IPS-18a (cell line): Measurements from ENCODE around the gene RHEB.

ENCODE experiments used
- H3K27ac ChIP-seq: one replicate; pipeline ENCODE4 v1.5.1; 2013; ENCODE audit warnings: low read length
- H3K27me3 ChIP-seq: one replicate; pipeline ENCODE4 v1.6.1; 2013; ENCODE audit warnings: mild to moderate bottlenecking, low read length; ENCODE audit not compliant: control insufficient read depth, insufficient read depth
- H3K36me3 ChIP-seq: one replicate; pipeline ENCODE4 v1.6.1; 2013; ENCODE audit warnings: low read depth, low read length; ENCODE audit not compliant: control insufficient read depth
- H3K4me1 ChIP-seq: one replicate; pipeline ENCODE4 v1.6.1; 2013; ENCODE audit warnings: low read depth, low read length; ENCODE audit not compliant: control insufficient read depth
- H3K4me3 ChIP-seq: one replicate; pipeline ENCODE4 v1.5.1; 2013; ENCODE audit warnings: low read length
- H3K9ac ChIP-seq: one replicate; pipeline ENCODE4 v1.6.1; 2013; ENCODE audit warnings: mild to moderate bottlenecking, low read length, moderate library complexity
- H3K9me3 ChIP-seq: one replicate; pipeline ENCODE4 v1.6.1; 2013; ENCODE audit warnings: low read depth, low read length; ENCODE audit not compliant: control insufficient read depth

Gene RHEB

GRCh38 chr7:151461096-151461941 is 58.4 kb downstream of the RHEB start:
- Histone ChIP-seq H3K9me3 (peaks cover 8% of the 10 kb centered on the region), H3K4me1 (peaks cover 36% of the 10 kb centered on the region), H3K9ac (no peak overlapping the region), H3K27me3 (no peaks in the 10 kb centered on the region), H3K27ac (no peak overlapping the region), H3K4me3 (no peak overlapping the region), H3K36me3 (peaks cover 14% of the 10 kb centered on the region)

GRCh38 chr7:151460474-151460855 is 59.2 kb downstream of the RHEB start:
- Histone ChIP-seq H3K27me3 (no peaks in the 10 kb centered on the region), H3K36me3 (peaks cover 6% of the 10 kb centered on the region), H3K9me3 (peaks cover 8% of the 10 kb centered on the region), H3K27ac (no peak overlapping the region), H3K4me3 (no peak overlapping the region), H3K9ac (peak overlapping the region; percentile 26), H3K4me1 (peaks cover 45% of the 10 kb centered on the region)

DNA sequence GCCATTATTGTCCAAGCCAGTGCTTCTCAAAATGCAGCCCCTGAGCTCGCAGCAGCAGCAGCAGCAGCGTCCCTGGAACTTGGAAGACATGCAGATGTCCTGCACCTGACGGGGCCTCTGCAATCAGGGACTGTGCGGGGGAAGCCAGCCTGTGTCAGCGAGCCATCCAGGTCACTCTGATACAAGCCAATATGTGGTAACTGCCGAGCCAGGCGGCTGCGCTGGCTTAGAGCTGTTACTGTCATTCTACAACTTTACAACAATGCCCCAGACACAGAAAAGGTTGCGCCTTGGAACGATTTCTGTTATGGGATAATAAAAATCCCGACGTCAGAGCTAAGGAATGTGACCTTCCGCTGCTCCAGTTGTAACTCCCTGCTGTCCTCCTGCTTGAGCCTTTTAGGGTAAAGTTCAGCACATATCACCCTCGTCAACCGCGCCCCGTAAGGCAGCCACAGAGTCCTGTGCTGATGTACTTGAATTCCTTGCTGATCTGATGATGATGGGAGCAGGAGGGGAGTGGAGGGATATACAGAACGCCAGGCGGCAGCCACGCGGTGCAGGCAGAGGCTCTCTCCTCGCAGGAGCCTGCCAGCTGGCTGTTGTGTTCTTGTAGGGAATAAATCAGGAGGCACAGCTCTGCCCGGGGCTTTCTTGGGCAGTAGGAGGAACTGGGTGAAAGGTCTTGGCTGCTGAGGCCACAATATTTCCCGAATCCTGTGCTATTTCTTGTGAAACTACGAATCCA is 59.8 kb downstream of the RHEB start:
- Histone ChIP-seq H3K4me1 (peaks cover 48% of the 10 kb centered on the region), H3K9me3 (peaks cover 8% of the 10 kb centered on the region), H3K36me3 (no peaks in the 10 kb centered on the region), H3K9ac (peak overlapping the region; percentile 26), H3K4me3 (no peak overlapping the region), H3K27ac (no peak overlapping the region), H3K27me3 (no peaks in the 10 kb centered on the region)

DNA sequence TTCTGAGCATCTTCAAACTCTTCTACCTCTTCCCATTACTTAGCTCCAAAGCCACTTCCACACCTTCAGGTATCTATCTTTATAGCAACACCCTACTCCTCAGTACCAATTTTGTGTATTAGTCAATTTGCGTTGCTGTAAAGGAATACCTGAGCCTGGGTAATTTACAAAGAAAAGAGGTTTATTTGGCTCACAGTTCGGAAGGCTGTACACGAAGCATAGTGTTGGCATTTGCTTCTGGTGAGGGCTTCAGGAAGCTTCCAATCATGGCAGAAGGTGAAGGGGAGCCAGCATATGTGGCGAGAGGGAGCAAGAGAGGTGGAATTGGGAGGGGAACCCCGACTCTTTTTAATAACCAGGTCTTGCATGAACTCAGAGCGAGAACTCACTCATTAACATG is 62.2 kb downstream of the RHEB start:
- H3K36me3 ChIP-seq = no peaks in the 10 kb centered on the region
- H3K27ac ChIP-seq = peak overlapping the region; percentile 16
- H3K9ac ChIP-seq = no peak overlapping the region
- peak overlapping the region; percentile 39 for H3K4me3 ChIP-seq
- H3K4me1 ChIP-seq = peaks cover 48% of the 10 kb centered on the region
- peaks cover 2% of the 10 kb centered on the region for H3K9me3 ChIP-seq
- no peaks in the 10 kb centered on the region for H3K27me3 ChIP-seq

- Histone ChIP-seq H3K27ac (peak overlapping the region; percentile 16), H3K4me1 (peaks cover 48% of the 10 kb centered on the region), H3K27me3 (no peaks in the 10 kb centered on the region), H3K36me3 (no peaks in the 10 kb centered on the region), H3K9me3 (no peaks in the 10 kb centered on the region), H3K4me3 (peak overlapping the region; percentile 39), H3K9ac (no peak overlapping the region)
Measured at GRCh38 chr7:151456782-151457181, 62.9 kb downstream of the RHEB start.

DNA sequence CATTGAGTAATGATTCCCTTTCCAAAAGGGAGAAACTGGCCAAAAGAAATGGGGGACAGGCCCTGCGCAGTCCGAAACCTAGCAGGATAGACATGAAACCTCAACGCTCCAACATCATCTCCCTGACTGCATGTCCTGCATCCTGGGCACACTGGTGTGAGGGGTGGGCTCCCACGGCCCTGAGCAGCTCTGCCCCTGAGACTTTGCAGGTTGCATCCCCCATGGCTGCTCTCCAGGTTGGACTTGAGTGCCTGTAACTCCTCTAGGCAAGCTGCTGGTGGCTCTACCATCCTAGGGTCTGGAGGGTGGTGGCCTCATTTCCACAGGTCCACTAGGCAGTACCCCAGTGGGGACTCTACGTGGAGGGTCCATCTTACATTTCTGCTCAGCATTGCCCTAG is 63.4 kb downstream of the RHEB start:
- no peaks in the 10 kb centered on the region for H3K9me3 ChIP-seq
- no peaks in the 10 kb centered on the region for H3K27me3 ChIP-seq
- no peaks in the 10 kb centered on the region for H3K36me3 ChIP-seq
- no peak overlapping the region for H3K27ac ChIP-seq
- no peak overlapping the region for H3K9ac ChIP-seq
- peak overlapping the region; percentile 39 for H3K4me3 ChIP-seq
- peaks cover 48% of the 10 kb centered on the region for H3K4me1 ChIP-seq

DNA sequence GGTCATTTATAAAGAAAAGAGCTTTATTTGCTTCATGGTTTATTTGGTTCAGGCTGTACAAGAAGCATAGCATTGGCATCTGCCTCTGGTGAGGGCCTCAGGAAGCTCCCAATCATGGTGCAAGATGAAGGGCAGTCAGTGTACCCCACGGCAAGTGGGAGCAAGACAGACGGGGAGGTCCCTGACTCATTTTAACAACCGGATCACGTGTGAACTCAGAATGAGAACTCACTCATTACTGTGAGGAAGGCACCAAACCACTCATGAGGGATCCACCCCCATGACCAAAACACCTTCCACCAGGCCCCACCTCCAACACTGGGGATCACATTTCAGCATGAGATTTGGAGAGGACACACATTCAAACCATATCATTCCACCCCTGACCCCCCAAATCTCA is 64.0 kb downstream of the RHEB start:
- H3K27me3 ChIP-seq = no peaks in the 10 kb centered on the region
- no peak overlapping the region for H3K9ac ChIP-seq
- H3K36me3 ChIP-seq = no peaks in the 10 kb centered on the region
- no peaks in the 10 kb centered on the region for H3K9me3 ChIP-seq
- H3K4me3 ChIP-seq = no peak overlapping the region
- H3K4me1 ChIP-seq = peaks cover 46% of the 10 kb centered on the region
- H3K27ac ChIP-seq = no peak overlapping the region

- no peak overlapping the region for H3K4me3 ChIP-seq
- H3K27me3 ChIP-seq = no peaks in the 10 kb centered on the region
- H3K36me3 ChIP-seq = no peaks in the 10 kb centered on the region
- no peaks in the 10 kb centered on the region for H3K9me3 ChIP-seq
- no peak overlapping the region for H3K9ac ChIP-seq
- no peak overlapping the region for H3K27ac ChIP-seq
- peaks cover 40% of the 10 kb centered on the region for H3K4me1 ChIP-seq
Measured at GRCh38 chr7:151454932-151455530, 64.7 kb downstream of the RHEB start.

DNA sequence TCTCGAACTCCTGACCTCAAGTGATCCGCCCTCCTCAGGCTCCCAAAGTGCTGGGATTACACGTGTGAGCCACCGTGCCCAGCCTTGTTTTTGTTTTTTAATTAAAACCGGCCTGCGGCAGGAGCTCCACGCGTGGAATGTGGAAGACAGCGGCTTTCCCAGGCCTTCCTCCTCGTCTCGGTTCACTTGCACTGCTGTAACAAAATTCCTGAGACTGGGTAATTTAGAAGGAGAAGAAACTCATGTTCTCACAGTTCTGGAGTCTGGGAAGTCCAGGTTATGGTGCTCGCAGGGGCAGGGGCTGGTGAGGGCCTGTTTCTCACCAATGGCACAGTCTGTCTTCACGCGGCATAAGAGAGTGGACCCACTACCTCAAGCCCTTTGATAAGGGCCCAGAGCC is 65.4 kb downstream of the RHEB start:
- Histone ChIP-seq H3K36me3 (no peaks in the 10 kb centered on the region), H3K27me3 (no peaks in the 10 kb centered on the region), H3K9ac (no peak overlapping the region), H3K4me3 (no peak overlapping the region), H3K9me3 (no peaks in the 10 kb centered on the region), H3K27ac (no peak overlapping the region), H3K4me1 (peaks cover 32% of the 10 kb centered on the region)

- Histone ChIP-seq H3K27ac (no peak overlapping the region), H3K36me3 (no peaks in the 10 kb centered on the region), H3K9ac (no peak overlapping the region), H3K9me3 (no peaks in the 10 kb centered on the region), H3K4me1 (peaks cover 29% of the 10 kb centered on the region), H3K27me3 (peaks cover 2% of the 10 kb centered on the region), H3K4me3 (no peak overlapping the region)
Measured at GRCh38 chr7:151453326-151453791, 66.3 kb downstream of the RHEB start.

DNA sequence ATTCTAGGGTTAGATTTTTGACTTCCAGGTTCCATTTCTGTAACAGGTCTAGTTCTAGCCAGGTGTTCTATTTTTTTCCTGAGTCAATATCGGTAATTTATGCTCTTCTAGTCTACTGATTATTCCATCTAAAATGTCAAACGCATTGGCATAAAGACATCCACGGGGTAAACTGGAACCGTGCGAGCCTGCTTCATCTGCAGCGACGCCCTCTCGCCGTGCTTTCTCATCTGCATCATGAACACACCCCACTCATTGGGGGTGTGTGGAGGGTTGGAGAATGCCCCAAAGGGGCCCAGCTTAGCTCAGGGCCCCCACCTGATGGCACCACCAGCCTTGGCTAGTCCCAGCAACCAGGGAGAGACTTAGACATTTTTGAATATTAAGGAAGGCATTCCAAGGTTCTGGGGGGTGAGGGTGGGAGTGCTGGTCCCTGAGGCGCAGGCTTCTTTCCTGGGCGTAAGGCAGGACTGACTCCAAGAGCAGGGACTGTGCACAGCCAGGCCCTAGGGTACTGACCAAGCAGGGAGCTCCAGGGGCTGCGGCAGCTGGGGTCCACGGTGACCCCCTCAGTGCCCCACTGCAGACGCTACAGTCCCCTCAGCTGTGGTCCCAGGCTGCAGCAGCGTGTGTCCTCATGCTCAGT is 66.9 kb downstream of the RHEB start:
- H3K27ac ChIP-seq = no peak overlapping the region
- H3K36me3 ChIP-seq = no peaks in the 10 kb centered on the region
- H3K4me1 ChIP-seq = peaks cover 25% of the 10 kb centered on the region
- no peak overlapping the region for H3K9ac ChIP-seq
- H3K9me3 ChIP-seq = no peaks in the 10 kb centered on the region
- H3K4me3 ChIP-seq = no peak overlapping the region
- H3K27me3 ChIP-seq = peaks cover 6% of the 10 kb centered on the region
